Measurements from ENCODE around the gene SLC16A13.

SLC16A13 gene

DNA sequence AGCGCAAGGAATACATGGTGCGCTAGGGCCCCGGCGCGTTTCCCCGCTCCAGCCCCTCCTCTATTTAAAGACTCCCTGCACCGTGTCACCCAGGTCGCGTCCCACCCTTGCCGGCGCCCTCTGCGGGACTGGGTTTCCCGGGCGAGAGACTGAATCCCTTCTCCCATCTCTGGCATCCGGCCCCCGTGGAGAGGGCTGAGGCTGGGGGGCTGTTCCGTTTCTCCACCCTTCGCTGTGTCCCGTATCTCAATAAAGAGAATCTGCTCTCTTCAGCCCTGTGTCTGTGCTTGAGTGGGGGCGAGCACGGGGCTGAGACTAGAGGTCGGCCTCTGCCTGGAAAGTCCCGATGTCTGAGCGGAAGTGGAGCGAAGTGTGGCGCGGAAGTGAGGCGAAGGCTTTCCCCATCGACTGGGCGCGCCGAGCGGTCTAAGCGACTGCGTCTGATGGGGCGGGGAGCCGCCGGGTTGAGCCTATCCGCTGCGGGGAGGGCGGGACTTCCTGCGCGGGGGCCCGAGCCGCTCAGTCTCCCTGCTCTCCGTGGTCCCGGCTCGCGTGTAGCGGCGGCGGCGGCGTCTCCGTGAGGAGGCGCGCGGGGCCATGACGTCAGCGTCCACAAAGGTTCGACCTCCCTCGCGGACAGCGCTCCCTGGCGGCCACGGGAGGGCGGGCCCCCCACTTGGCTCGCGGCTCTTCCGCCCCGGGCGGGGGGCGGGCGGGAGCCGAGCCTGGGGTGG is 21.4 kb upstream of the SLC16A13 start:
- peak; percentile 95 for DNase-seq (ENCODE audit: low spot score)

DNA sequence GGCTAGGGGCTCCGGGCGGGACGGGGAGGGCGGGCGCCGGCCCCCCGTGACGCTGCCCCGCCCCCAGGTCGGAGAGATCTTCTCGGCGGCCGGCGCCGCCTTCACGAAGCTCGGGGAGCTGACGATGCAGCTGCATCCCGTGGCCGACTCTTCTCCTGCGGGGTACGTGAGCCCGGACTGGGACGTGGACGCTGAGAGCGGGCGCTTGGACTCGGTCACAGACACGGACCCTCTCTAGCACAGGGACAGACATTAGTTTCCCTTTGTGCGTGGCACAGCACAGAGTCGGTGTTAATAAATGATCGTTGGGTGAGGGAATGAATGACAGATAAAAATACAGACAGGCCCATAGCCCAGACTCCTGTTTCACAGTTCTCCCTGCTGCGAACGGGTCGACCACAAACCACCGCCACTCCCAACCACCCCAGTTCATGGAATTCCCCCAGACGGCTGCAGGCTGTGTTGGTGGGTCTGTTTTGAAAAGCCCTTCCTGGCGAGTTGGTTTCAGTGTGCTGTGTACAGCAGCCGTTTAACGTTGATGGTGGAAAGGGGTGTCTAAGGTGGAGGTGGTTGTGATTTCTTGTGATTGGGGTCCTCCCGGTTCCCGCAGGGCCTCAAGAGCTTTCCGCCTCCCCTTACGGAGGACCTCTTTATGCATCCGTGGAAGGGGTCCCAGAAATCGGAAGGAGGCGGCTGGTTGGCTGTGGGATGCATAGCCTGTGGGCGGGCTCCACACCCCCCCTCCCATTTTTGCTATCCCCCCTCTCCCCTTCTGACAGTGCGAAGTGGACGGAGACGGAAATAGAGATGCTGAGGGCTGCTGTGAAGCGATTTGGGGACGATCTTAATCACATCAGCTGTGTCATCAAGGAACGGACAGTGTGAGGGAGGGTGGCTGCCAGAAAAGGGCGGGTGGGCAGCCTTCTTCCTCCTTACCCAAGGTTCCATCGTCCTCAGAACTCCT is 20.5 kb upstream of the SLC16A13 start:
- DNase-seq (ENCODE audit: low spot score) = no peak

DNA sequence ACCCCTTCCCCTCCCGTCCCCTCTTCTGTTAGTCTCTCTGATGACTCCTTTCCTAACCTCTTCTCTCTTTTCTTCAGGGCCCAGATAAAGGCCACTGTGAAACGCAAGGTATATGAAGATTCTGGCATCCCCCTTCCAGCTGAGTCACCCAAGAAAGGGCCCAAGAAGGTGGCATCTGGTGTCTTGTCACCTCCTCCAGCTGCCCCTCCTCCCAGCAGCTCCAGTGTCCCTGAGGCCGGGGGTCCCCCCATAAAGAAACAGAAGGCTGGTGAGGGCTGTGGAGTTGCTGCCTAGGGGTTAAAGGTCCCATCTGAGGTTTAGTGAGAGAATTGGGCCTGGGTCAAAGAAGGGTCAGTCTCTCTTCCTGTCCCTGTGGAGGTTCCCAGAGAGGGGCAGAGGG is 19.4 kb upstream of the SLC16A13 start:
- DNase-seq (ENCODE audit: low spot score) = no peak

DNA sequence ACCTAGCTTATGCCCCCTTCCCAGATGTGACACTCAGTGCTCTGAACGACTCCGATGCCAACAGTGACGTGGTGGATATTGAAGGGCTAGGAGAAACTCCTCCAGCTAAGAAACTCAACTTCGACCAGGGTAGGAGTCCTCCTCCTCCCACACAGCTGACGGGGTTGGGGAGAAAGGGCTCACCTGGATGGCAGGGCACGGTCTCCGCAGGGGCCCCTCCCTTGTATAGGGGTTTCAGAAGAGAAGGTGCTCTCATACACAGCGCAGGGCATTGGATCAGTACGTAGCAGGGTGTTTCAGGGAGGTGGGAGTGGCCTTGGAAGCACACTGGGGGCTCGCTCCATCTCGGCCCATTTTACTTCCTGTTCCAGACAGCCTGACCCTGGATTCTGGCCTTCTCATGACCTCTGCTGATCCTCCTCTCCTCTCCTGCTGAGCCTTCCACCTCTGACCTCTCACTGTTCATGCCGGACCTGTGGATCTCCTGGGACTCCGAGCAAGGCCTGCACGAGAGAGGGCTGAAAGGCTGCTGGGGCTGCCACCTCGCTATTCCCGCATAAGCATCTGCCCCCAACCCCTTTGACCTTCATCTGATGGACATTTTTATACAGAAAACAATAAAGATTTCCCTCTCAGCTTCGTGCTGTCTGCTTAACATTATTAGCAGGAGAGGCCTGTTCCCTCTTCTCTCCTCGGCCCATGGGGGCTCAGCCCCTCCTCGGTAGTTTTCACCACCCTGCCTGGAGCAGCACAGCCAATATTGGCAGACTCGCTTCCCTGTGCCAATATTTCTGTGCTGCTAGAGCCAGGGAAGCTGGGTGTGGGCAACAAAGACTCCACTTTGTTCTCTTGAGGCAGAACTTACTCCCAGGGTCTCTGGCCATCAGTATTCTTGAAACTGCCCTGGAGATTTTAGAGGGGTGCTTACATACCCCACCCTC is 18.7 kb upstream of the SLC16A13 start:
- no peak for DNase-seq (ENCODE audit: low spot score)

DNA sequence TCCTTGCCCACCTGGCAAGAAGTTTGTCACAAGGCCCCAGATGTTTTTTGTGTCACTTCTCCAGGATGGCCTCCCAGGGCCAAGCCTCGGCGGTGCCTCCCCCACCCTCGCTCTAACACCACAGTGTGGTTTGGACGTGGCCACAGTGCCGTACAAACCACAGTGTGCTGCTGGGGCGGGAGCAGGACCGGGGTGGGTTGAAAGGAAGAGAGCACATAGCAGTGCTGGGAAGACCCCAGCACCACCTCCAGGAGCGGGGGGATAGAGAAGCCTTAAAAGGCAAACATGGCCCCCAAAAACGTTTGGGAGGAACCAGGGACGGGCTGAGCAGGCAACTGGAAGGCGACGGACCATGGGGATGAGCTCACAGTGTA is 18.0 kb upstream of the SLC16A13 start:
- no peak for DNase-seq (ENCODE audit: low spot score)

DNA sequence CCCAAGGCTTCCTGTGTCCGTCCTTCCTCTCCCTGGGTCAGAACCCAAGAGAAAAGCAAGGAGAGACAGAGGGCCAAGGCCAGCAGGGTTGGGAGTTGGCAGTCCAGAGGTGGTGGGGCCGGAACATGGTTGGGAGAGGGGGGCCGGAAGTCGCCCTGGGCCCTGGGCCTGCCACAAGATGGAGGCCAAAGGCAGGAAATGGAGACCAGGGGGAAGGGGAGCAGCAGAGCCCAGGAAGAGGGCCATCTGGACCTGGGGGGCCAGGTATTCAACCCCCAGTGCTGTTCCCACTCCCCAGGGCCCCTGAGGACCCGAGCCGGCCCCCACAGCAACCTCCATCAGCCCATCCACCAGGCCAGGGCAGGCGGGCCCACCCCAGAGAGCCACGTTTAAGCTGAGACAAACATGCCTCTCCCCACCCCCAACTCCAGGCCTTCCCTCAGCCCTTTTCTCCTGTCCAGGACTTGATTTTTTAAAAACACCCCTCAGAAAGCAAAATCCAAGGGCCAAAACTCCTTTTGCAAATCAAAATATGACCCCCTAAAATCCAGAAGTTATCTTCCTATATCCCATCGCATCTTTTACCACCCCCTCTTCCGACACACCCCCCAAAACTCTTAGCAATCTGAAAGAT is 17.4 kb upstream of the SLC16A13 start:
- peak; percentile 39 for DNase-seq (ENCODE audit: low spot score)

DNA sequence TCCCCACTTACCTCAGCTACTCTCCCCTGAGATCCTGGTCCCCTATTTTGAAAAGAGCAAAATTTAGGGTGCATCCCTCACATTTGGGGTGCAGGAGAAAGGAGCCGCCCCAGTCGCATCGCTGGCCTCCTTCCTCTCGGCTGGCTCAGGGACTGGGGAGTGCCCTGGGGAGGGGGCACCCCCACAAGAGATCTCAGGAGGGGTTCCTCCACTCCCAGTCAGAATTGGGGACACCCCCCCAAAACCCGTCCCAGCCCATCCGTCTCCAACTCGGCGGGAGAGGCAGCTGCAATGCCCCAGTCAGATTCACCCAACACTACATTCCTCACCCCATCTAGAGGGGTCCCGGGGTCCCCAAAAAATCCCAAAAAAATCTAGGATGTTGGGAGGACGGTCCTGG is 16.4 kb upstream of the SLC16A13 start:
- DNase-seq (ENCODE audit: low spot score) = peak; percentile 25

DNA sequence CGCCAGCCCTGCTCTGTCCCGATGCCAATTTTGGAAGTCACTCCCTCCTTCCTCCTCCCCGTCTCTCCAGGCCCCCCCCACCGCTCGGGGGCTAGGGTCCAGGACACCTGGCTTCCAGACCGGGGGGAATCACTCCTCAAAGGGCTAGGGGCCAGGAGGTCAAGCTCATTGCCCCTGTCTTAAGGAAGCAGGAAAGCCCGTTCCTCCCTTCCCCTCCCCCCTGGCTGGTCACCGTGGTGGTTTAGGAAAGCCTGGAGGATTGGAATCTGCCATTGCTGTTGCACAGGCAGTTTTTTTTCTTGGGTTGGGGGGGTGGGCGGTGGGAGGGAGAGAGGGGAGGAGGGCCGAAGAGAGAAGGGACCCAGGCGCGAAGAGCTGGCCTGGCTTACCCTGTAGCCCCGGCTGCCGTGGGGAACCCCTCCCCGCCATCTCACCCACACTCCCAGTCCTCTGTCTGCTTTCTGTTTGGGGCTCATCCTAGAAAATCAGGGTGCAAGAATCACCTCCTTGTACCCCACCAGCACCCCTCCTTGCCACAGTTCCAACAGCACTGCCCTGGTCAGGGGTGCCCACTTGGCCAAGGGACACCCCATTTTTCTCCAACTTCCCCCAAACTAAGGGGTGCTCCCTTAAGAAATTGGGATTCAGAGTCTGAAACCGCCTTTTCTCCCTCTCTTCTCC is 15.8 kb upstream of the SLC16A13 start:
- DNase-seq (ENCODE audit: low spot score) = peak; percentile 59

DNA sequence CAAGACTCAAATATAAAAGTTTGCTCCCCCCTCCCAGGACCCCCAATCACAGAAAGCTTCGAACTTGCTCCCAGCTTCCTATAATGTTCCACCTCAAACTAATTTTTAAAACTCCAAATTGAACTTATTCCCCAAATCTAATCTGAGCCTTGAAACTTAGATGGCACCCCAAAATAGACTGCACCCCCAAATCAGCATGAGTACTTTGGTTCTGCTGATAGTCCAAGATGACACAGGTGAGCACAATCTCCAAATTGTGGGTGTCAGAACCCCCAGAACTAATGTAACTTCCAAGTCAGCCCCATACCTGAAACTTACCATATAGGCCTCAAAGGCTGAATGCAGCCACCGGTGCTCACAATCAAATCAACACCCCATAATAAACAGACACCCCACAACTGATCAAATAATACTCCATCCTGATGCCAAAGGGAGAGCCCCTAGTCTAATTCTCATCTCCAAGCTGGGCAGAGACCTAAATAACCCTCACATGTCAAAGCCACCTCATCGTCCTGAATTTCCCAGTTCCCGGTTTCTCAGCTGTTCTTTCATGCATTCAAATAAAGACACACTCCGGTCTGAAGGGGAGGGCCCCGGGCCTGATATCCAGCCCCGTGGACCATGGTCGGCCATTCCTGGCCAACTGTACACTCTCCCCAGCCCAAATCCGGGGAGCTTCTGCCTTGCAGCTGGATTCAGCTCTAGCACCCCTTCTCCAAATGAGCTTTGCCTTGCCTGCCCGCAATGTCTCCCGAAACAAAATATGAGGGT is 14.7 kb upstream of the SLC16A13 start:
- no peak for DNase-seq (ENCODE audit: low spot score)

DNA sequence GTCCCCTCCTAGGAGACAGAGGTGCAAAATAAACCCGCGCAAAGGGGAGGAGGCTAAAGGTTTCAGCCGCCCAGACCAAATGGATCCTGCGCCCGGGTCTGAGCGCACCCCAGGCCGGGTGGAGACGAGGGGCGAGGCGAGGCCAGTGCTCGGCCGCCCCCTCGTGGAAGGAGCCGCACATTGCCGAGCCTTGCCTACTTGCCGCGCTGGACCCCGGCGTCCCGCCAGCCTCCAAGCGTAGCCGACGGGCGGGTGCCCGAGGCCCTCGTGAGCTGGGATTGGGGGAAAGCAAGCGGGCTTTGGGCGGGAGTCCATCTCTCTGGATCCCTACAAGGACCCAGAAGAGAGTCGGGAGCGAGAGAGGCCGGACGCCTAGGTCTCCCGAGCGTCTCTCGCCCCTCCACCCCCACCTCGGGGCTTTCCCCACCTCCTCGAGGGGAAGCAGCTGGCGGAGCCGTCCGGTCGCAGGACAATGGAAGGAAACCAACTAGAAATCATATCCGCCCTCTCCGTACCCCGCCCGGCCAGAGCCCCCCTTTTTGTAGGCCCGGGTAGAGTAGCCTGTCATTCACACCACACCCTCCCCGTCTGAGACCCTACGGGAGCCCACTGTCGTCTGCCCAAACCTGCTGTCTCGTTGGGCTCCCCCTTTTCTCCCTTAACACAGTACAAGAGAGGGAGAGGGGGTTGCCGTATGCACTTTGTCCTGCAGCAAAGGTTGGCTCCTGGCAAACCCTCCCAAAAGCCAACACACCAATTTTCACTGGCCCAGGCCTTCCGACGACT is 13.6 kb upstream of the SLC16A13 start:
- DNase-seq (ENCODE audit: low spot score) = peak; percentile 90

DNA sequence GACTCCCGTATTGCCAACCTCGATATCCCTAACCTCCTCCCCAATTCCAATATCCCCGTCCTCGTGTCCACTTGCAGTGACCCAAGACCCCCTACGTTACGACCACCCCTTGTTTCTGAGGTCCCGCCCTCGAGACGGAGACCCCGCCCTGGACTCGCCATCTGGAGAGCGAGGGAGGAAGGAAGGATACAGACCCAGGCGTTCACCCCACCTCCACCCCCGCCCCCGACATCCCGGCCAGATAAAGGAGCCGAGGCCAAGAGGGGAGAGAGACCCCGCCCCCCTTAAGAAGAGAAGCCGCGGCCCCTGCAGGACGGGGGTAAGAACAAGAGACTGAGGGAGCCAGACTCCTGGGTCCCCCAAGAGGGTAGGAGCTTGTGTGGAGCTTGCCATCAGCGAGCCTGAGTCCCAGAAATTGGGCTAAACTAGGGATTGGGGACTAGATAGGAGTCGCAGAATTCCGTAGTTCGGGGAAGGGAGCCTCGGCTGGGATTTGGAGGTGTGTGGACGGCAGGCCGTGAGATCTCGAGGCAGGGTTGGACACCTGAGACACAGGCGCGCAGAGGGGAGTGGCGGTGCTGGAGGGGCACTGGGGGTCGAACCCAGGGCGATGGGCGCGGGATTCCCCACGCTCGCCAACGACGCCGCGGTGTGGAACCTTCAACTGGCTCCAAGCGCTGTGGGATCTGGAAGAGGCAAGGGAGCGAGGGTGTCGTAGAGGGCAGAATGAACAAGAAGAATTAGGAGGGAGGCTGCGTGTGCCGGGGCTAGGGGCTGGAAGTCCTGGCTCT is 12.8 kb upstream of the SLC16A13 start, which contains the start of gene BCL6B:
Gene BCL6B (plus strand): TSS at position 270 of the 791 bp plus-strand sequence. CDS start 622 bp downstream, outside the sequence.
- no peak for DNase-seq (ENCODE audit: low spot score)

DNA sequence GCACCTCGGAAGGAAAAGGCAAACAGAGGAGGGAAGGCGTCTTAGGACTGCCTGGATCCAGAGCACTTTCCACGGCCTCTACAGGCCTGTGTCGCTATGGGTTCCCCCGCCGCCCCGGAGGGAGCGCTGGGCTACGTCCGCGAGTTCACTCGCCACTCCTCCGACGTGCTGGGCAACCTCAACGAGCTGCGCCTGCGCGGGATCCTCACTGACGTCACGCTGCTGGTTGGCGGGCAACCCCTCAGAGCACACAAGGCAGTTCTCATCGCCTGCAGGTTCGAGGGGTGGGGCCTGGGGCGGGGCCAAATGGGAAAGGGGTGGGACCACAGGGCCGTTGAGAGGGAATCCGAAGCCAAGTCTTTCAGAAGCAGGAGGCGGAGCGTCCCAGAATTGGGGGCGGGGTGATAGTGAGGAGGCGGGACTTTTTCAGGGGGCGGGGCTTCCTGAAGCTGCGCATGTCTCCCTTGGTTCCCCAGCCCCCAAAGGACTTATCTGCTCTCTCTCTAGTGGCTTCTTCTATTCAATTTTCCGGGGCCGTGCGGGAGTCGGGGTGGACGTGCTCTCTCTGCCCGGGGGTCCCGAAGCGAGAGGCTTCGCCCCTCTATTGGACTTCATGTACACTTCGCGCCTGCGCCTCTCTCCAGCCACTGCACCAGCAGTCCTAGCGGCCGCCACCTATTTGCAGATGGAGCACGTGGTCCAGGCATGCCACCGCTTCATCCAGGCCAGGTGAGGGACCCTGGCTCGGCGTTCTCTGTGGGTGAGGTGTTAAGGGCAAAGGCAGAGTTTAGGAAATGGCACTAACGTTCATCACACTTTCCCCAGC is 12.0 kb upstream of the SLC16A13 start:
- peak; percentile 83 for DNase-seq (ENCODE audit: low spot score)

DNA sequence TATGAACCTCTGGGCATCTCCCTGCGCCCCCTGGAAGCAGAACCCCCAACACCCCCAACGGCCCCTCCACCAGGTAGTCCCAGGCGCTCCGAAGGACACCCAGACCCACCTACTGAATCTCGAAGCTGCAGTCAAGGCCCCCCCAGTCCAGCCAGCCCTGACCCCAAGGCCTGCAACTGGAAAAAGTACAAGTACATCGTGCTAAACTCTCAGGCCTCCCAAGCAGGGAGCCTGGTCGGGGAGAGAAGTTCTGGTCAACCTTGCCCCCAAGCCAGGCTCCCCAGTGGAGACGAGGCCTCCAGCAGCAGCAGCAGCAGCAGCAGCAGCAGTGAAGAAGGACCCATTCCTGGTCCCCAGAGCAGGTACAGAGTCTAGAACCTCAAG is 11.4 kb upstream of the SLC16A13 start:
- no peak for DNase-seq (ENCODE audit: low spot score)

DNA sequence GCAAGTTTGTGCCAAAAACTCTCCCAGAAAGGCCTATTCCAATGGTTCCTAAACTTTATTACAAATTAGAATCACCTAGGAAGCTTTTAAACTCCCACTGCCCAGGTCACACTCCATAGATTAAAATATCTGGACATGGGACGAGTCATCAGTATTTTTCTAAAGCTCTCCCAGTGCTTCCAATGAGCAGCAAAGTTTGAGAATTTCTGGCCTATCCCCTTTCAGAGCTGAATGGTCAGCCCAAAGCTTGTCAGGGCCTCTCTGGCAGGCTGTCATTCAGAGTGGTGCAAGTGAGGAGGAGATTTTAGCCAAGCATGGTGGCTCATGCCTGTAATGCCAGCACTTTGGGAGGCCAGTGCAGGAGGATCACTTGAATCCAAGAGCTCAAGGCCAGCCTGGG is 10.6 kb upstream of the SLC16A13 start:
- no peak for DNase-seq (ENCODE audit: low spot score)

DNA sequence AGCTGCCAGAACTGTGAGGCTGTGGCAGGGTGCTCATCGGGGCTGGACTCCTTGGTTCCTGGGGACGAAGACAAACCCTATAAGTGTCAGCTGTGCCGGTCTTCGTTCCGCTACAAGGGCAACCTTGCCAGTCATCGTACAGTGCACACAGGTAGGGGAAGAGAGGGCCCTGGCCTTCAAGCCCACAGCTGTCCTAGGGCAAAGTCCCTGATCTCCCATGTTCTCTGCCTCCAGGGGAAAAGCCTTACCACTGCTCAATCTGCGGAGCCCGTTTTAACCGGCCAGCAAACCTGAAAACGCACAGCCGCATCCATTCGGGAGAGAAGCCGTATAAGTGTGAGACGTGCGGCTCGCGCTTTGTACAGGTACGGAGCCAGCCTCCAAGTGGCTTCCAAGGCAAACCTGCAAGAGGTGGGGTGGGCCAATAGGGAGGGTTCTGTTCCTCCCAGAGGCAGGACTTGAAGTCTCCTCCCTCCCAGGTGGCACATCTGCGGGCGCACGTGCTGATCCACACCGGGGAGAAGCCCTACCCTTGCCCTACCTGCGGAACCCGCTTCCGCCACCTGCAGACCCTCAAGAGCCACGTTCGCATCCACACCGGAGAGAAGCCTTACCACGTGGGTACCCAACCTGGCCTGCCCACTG is 9.2 kb upstream of the SLC16A13 start:
- no peak for DNase-seq (ENCODE audit: low spot score)

DNA sequence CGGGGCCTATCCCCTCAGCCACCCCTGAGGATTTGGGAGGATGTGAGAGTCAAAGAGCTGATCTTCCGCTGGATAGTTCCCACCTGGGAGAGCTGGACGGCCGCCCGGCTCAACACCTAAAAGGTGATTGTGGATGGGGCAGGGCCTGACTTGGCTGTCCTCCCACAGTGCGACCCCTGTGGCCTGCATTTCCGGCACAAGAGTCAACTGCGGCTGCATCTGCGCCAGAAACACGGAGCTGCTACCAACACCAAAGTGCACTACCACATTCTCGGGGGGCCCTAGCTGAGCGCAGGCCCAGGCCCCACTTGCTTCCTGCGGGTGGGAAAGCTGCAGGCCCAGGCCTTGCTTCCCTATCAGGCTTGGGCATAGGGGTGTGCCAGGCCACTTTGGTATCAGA is 8.5 kb upstream of the SLC16A13 start:
- no peak for DNase-seq (ENCODE audit: low spot score)

DNA sequence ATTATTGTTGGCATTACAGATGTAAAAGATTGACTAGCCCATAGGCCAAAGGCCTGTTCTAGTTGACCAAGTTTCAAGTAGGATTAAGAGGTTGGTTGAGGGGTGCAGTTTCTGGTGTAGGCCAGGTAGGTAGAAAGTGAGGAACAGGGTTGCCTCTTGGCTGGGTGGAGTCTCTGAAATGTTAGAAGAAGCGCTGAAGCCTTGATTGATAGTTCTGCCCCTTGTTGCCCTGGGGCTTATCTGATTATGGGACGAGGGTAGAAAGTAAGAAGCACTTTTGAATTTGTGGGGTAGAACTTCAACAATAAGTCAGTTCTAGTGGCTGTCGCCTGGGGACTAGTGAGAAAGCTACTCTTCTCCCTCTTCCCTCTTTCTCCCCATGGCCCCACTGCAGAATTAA is 6.7 kb upstream of the SLC16A13 start:
- DNase-seq (ENCODE audit: low spot score) = no peak

Data from AG08395 (cell line).